AG04449 (cell line): ENCODE results near the gene PRSS2.

ENCODE experiments used
- CTCF ChIA-PET: fragments of 350-600 bp; formaldehyde crosslinking; extraction: SDS; loops from one replicate; lab custom pipeline; 2021; ENCODE audit warnings: antibody characterized with exemption; lab: Yijun Ruan, JAX
- POLR2A ChIA-PET: fragments of 400-600, 350-600 bp; formaldehyde crosslinking; extraction: SDS; loops from one replicate; lab custom pipeline; 2020; ENCODE audit warnings: antibody characterized with exemption, inconsistent platforms; lab: Yijun Ruan, JAX
- DNase-seq: peaks from one replicate; pipeline ENCODE4 v3.0.0-alpha.2; 2010; ENCODE audit warnings: low read depth, low spot score
- H3K4me3 ChIP-seq: 2 replicates; pipeline ENCODE4 v1.5.1; 2011; ENCODE audit warnings: low read depth, mild to moderate bottlenecking, control low read depth, low read length
- TF ChIP-seq, protein P1 (sequence below): IDR thresholded peaks from one replicate; pipeline ENCODE4 v1.5.1; 2011; ENCODE audit warnings: mild to moderate bottlenecking, moderate library complexity, low read length, control low read depth, inconsistent platforms; ENCODE audit not compliant: insufficient read depth; ENCODE audit errors: missing control alignments

The PRSS2 gene

GRCh38 chr7:142799437-142799835, 28.7 kb downstream of the PRSS2 start:
- ChIA-PET CTCF (interaction anchor here (1.3 to 9.6 kb wide), 3 partner anchors 11 to 188 kb away, joined by 3 to 90 read pairs (median 46); no protein-coding TSS in a partner anchor), POLR2A (no interaction called here)
- DNase-seq = no peak
- no peak overlapping the region for H3K4me3 ChIP-seq
- TF ChIP-seq, protein P1, sequence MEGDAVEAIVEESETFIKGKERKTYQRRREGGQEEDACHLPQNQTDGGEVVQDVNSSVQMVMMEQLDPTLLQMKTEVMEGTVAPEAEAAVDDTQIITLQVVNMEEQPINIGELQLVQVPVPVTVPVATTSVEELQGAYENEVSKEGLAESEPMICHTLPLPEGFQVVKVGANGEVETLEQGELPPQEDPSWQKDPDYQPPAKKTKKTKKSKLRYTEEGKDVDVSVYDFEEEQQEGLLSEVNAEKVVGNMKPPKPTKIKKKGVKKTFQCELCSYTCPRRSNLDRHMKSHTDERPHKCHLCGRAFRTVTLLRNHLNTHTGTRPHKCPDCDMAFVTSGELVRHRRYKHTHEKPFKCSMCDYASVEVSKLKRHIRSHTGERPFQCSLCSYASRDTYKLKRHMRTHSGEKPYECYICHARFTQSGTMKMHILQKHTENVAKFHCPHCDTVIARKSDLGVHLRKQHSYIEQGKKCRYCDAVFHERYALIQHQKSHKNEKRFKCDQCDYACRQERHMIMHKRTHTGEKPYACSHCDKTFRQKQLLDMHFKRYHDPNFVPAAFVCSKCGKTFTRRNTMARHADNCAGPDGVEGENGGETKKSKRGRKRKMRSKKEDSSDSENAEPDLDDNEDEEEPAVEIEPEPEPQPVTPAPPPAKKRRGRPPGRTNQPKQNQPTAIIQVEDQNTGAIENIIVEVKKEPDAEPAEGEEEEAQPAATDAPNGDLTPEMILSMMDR = no peak

- ChIA-PET CTCF (interaction anchor here (4.7 to 9.6 kb wide), 2 partner anchors 10 to 16 kb away, joined by 46 to 90 read pairs; no protein-coding TSS in a partner anchor), POLR2A (no interaction called here)
- no peak for DNase-seq
- H3K4me3 ChIP-seq = no peak overlapping the region
- TF ChIP-seq, protein P1 = no peak
Observed at GRCh38 chr7:142800088-142800487, 29.3 kb downstream of the PRSS2 start.

GRCh38 chr7:142800699-142801260, 30.0 kb downstream of the PRSS2 start:
- CTCF ChIA-PET = interaction anchor here (9.6 kb wide), 1 partner anchor 10 kb away, joined by 90 read pairs; no protein-coding TSS in a partner anchor
- TF ChIP-seq, protein P1 = no peak
- H3K4me3 ChIP-seq = no peak overlapping the region
- DNase-seq = no peak
- POLR2A ChIA-PET = no interaction called here

DNA sequence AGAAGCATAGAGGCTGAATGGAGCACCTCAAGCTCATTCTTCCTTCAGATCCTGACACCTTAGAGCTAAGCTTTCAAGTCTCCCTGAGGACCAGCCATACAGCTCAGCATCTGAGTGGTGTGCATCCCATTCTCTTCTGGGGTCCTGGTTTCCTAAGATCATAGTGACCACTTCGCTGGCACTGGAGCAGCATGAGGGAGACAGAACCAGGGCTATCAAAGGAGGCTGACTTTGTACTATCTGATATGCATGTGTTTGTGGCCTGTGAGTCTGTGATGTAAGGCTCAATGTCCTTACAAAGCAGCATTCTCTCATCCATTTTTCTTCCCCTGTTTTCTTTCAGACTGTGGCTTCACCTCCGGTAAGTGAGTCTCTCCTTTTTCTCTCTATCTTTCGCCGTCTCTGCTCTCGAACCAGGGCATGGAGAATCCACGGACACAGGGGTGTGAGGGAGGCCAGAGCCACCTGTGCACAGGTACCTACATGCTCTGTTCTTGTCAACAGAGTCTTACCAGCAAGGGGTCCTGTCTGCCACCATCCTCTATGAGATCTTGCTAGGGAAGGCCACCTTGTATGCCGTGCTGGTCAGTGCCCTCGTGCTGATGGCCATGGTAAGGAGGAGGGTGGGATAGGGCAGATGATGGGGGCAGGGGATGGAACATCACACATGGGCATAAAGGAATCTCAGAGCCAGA, 31.0 kb downstream of the PRSS2 start:
- no peak for DNase-seq
- no peak overlapping the region for H3K4me3 ChIP-seq
- TF ChIP-seq, protein P1 = no peak
- CTCF ChIA-PET = interaction anchor here (0.7 to 9.6 kb wide), 4 partner anchors 9 to 286 kb away, joined by 3 to 90 read pairs (median 4); no protein-coding TSS in a partner anchor
- POLR2A ChIA-PET = no interaction called here

GRCh38 chr7:142802301-142802700, 31.5 kb downstream of the PRSS2 start:
- ChIA-PET CTCF (interaction anchor here (0.7 to 1.2 kb wide), 3 partner anchors 8 to 287 kb away, joined by 3 to 4 read pairs (median 3); no protein-coding TSS in a partner anchor), POLR2A (no interaction called here)
- no peak overlapping the region for H3K4me3 ChIP-seq
- DNase-seq = no peak
- TF ChIP-seq, protein P1 = no peak

DNA sequence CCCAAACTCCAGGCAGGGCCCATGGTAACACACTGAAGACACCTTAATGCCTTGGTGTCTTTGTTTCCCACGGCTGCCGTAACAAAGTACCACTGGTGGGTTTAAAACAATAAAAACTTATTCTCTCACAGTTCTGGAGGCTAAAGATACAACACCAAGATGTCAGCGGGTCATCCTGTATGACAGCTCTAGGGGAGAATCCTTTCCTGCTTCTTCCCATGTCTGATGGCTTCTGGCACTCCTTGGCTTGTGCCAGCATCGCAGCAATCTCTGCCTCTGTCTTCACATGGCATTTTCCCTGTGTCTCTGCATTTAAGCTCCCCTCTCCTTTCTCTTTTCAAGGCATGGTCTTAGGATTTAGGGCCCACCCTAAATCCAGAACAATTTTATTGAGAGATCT, 33.1 kb downstream of the PRSS2 start:
- TF ChIP-seq, protein P1 = no peak
- ChIA-PET CTCF (interaction anchor here (1.3 to 1.8 kb wide), 2 partner anchors 21 to 201 kb away, joined by 4 read pairs; no protein-coding TSS in a partner anchor), POLR2A (no interaction called here)
- H3K4me3 ChIP-seq = no peak overlapping the region
- no peak for DNase-seq
